NOMO-1 (cell line): ENCODE measurements around the gene NFAT5.

Source experiments
- DNase-seq, 2 experiments: peaks; one replicate each; lab custom pipeline; 2025; ENCODE audit not compliant: unreplicated experiment in 2 of 2; lab: John Stamatoyannopoulos, UW

The NFAT5 gene

DNA sequence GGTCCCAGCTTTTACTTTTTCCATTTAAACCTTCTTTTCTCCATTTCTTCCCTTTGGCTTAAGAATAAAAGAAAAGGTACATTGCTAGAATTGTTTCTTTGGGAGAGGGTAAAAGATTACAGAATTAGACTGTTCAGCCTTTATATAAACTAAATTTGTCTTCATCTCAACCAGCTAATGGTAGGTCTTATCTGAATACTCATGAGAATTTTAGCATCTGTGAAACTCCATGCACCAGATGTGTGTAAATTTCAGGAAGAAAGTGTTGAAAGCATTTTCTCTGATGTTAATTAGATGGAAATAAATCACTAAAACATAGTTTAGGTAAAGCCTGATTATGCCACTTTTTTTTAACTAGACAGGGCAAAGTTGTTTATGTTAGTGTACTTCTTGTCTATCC, 135.7 kb downstream of the NFAT5 start:
- no peak for DNase-seq

DNA sequence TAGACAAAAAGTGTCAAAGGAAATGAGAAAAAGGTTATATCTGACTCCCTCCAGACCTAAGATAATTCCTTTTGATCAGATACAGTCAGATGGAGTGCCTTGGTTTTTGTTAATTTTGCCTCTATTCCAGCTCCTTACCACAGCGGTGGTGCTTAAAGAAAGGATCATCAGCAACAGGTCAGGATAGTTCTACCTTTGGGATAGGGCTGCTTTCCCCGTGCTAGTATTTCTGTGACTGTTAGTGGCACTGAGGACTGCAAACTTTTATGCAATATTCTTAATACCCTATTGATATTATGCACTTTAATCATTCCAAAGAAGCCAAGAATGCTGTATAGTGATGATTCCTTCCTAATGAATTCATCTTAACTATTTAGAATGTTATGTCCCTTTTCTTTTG, 136.1 kb downstream of the NFAT5 start:
- no peak for DNase-seq

DNA sequence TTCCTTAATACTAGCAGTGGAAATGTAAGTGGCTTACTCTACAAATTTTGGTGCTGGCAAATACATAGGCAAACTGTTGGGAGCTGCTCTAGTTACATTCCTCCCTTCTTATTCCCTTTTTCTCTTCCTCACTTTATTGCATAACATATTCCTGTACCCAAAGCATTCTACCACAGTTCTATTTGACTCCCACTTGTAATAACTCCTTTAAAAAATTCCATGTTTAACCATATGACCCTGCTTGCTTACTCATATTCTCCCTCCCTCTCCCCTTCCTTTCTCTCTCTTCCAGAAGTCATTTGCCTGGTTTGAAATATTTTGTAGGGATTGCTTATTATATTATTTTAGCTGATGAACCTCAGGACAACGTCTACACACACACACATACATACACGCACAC, 137.9 kb downstream of the NFAT5 start:
- DNase-seq, result no peak

DNA sequence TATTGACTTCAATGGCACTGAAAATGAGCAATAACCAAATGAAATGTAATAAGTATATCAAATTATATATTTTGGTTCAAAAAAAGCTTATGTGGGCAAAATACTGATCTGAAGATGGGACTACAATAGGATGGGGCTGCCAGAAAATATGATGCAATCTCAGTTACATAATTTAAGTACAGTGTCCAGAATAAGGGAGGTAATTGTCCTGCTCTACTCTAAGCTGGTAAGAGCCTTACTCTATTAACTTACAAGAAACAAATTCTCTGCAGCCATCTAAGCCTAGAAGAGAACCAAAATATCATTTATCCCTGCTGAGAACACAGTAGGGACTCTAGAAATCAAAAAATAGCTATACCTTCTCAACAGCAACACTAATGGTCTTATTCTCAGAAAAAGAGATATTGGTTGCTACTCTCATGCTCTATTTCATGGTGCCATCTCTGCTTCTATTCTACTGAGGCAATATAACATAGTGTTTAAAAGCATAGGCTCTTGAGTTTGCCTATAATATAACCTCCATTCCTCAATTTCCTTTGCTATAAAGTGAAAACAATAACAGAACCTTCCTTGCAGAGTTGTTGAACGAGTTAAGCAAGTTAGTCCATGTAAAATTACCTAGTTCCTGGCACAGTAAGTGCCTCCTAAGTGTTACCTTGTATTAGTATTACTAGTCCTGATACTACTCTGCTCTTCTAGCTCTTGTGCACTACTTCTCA, 140.6 kb downstream of the NFAT5 start:
- peak in 1 of 2 experiments; percentile 14 for DNase-seq

DNA sequence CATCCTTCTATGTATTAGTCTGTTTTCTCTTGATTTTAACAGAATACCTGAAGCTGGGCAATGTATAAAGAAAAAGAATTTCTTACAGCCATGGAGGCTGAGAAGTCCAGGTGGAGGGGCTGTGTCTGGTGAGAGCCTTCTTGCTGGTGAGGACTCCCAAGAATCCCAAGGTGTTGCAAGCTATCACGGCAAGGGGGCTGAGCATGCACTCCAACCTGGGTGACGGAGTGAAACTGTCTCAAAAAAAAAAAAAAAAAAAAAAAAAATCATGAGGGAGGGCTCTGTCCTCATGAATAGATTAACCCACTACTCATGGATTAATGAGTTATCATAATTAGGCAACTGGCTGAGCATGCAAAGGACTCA, 141.2 kb downstream of the NFAT5 start:
- DNase-seq, result no peak

DNA sequence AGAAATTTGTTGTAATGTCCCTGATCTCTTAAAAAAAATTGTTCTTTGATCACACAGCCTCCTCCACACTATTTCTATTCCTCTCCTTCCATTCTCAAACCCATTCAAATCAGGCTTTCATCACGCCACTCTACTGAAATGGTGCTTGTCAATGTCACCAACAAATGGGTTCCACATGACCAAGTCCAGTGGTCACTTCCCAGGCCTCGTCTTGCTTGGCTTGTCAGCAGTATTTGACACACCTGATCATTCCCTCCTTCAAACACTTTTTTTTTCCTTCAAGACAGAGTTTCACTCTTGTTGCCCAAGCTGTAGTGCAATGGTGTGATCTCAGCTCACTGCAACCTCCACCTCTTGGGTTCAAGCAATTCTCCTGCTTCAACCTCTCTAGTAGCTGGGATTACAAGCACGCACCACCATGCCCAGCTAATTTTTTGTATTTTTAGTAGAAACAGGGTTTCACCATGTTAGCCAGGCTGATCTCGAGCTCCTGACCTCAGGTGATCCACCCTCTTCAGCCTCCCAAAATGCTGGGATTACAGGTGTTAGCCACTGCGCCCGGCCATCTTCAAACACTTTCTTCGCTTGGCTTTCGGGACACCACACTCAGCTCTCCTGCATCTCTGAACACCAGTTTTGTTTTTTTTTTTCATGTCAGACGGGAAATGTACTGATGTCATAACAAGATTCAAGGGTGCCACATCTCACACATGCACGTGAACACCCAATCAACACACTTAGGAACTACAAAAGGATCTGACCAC, 142.3 kb downstream of the NFAT5 start:
- no peak for DNase-seq

DNA sequence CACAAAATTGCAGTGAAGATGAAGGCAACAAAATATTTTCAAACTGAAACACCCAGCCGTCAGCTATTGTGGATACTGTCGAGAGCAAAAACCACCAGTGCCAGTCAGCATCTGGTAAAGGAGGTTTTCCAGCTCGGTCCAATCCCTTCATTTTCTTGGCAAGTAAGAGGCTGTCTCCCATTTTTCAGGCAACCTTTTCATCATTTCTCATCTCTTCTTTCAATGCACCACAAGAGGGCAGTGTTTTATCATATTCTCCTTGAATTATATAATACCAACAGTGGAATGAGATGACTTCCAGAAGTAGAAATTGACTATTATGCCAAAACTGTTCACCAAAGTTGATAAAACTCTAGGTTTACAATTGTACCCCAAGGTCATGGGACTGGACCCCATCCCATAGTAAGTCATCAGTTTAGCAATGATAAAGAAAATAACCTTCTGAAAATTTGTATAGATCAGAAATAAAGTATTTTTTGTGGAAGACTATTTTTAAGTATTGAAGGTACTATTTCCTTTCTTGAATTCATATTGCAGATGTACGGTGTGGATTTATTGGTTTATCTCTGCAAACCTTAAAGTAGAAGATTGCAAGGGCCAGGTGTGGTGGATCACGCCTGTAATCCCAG, 143.8 kb downstream of the NFAT5 start:
- peak in 1 of 2 experiments; percentile 73 for DNase-seq

DNA sequence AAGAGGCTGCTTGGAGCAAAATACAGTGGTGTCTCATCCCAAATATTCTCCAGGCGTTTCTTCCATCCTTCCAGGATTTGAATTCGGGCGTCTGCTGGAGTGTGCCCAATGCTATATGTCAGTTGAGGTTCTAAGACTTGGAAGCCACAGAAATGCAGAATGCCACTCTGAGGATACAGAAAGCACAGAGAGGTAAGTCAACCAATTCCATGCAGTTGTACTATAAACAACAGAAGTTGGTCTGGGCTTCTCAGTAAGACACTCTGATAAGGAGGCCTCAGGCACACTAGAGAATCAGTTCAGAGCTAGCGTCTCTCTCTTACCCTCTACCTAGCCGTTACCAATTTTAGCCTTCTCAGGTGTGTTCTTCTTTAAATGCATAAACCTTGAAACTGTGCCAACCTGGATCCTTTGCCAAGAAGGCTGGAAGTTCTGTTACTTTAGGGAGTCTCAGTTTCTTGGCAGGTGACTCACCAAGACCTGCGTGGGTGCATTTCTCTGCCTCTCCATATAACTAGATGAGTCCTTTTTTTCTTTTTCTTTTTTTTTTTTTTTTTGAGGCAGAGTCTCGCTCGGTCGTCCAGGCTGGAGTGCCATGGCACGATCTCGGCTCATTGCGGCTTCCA, 145.5 kb downstream of the NFAT5 start:
- no peak for DNase-seq

DNA sequence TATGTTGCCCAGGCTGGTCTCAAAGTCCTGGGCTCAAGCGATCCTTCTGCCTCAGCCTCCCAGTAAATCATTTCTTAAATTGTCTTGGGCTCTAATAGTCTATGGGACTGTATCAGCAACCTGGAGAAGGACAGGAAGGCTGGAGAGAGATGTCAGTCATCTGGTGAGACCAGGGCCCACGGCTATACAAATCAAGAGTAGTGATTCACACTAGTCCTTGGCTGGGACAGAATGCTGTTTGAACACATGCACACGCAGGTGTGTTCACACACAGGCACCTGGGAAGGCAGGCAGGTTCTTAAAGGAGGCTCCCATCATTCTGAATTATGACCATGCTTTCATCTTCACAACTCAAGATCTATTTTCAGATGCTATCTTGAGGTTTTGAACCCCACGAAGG, 146.5 kb downstream of the NFAT5 start:
- no peak for DNase-seq

DNA sequence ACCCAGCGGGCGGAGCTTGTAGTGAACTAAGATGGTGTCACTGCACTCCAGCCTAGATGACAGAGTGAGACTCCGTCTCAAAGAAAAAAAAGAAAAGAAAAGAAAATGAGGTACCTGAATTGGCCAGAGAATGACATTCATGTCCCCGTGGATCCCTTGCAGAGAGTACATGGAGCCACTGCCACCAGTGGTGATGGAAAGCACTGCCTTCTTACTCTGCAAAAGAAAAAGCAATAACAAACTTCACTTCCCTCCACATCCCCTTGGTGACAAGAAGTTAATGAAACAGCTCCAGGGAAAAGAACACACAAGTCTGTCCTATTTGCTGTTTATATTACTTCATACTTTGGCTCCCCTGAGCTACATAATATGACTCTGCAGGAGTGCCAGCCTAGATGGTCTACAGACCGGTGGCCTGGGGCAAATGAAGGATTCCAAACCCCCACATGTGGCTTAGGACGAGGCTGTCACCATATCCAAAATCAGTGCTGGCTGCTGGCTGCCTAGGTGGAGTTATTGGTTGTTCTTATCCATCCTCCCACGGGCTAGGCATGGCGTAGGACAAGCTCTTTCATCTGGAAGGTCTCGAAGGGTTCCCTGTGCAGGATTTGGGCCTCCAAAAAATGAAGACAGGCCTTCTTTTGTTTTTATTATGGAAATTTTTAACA, 147.3 kb downstream of the NFAT5 start:
- DNase-seq, result no peak

DNA sequence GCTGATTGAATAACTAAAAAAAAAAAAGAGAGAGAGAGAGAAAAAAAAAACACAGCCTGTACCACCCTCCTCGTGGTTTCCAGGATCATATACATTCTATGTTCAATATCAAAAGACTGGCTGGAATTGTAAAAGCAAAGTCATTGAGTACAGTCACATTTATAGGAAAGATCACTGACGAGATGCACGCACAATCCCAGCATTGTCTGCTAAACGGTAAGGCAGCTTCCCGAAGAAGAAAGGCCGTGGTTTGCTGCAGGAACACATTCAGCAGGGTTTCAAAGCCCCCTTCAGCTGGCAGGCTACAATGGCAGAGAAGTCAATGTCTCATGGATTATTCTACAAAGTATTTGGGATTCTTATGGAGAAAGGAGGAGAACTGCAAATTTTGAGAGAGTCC, 151.3 kb downstream of the NFAT5 start:
- DNase-seq, result no peak

DNA sequence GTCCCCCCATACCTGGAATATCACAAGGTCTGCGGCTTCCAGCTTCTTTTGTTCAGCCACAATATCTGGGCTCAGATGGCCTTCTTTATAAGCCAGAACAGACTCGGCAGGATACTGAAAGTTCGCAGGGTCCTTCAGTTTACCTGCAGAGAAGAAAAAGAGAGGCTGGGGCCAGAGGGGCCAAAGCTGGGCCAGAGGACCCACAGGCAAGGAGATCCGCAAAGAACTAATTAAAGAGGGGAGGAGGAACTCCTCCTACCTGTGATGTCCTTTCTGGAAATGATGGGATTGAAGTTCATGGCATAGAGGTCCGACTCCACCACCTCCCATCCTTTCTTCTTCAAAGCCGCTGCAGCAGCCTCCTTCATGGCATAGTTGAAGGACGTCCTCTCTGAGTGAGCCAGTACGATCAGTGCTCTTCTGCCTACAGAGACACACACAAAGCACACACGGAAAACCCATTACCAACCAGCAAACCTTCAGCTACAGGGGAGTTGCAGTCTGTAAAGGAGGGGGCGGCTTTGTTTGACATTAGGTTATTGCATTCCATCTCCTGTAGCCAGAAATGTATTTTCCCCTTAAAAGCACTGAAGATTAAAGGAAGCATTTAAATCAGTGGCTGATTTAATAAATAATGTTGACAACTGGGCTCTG, 152.5 kb downstream of the NFAT5 start:
- no peak for DNase-seq

DNA sequence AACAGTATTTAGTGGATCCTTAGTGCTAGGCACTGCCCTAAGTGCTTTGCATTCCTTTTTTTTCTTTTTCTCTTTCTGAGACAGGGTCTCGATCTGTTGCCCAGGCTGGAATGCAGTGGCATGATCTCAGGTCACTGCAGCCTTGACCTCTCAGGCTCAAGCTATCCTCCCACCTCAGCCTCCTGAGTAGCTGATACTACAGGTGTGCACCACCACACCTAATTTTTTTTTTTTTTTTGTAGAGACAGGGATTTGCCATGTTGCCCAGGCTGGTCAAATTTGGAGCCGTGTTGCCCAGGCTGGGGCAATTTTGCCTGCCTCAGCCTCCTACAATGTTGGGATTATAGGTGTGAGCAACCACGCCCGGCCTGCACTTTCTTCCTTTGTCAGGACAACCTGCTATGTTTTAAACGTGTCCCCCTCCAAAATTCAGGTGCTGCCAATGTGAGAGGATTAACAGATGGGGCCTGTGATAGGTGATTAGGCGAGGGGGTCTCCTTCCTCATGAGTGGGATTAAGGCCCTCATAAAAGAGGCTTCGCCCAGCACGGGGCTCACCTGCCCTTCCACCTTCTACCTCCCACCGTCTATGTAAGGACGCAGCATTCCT, 155.2 kb downstream of the NFAT5 start:
- no peak for DNase-seq

DNA sequence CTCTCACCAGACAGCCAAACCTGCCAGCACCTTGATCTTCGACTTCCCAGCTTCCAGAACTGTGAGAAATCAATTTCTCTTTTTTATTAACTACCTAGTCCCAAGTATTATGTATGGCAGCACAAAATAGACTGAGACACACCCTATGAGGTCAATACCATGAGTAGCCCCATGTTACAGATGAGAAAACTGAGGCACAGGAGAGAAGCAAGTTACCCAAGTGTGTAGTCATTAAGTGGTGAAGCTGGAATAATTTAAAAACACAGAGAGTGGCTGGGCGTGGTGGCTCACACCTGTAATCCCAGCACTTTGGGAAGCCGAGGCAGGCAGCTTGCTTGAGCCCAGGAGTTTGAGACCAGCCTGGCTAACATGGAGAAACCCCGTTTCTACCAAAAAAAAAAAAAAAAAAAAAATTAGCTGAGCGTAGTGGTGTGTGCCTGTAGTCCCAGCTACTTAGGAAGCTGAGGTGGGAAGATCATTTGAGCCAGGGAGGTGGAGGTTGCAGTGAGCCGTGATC, 155.7 kb downstream of the NFAT5 start:
- no peak for DNase-seq

DNA sequence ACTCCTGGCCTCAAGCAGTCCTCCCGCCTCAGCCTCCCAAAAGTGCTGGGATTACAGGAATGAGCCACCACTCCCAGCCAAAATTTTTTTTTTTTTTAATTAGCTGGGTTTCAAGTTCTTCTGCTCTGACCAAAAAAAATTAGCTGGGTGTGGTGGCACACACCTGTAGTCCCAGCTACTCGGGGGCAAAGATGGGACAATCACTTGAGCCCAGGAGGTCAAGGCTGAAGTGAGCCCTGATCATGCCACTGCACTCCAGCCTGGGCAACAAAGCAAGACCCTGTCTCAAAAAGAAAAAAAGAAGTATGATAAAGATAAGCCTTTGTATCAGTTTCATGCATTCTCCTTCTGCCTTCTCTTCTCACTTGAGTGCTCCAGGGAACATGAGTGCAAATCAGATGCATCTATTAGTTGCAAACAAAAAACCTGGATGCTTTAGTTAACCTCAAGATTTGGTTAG, 158.7 kb downstream of the NFAT5 start:
- DNase-seq, result no peak

DNA sequence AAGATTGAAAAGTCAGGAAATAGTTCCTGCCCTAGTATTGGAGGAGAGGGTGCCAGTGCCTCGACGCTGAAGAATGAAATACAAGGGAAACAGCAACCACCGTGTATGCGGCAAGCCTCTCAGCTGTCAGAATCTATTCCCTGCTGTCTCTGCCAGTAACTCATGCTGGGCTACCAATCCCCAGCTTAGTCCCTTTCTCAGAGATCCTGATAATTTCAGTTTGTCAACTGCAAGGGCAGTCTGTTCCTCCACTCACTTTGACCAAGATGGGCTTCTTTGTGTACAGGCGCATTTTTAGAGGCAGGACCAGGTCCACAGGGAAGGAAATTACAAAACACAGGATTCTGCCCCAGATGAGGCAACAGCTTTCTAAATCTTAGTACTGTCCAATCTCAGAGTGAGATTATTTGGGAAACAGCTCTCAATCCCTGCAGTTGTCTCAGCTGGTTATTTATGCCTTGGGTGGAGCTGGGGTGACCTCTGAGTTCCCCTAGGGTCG, 159.3 kb downstream of the NFAT5 start:
- DNase-seq, result peak; percentile 2 to 13

DNA sequence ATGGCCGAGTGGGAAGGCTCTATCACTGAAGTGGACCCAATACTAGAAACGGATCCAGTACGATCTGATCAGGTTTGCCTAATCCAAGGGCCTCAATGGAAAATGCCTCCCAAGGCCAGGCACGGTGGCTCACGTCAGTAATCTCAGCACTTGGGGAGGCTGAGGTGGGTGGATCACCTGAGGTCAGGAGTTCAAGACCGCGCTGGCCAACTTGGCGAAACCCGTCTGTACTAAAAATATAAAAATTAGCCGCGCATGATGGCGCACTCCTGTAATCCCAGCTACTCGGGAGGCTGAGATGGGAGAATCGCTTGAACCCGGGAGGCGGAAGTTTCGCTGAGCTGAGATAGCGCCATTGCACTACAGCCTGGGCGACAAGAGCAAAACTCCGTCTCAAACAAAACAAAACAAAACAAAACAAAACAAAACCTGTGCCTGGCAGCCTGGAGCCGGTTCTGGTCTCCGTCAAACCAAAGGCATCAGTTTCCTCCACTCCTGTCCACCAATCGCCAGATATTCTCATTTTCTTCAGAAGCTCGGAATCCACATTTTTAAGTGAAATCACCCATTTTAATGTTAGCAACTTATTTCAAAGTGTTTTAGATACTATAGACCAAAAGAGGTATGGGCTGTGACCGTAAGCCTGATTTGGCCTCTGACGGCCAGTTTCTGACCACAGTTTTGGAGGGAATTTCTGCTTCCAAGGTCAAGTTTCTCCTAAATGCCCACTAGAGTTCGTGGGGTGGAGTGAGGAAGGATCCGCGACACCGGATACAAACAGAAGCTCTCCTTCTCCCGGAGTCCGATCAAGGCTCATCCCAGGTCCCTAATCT, 159.9 kb downstream of the NFAT5 start:
- DNase-seq, result no peak

DNA sequence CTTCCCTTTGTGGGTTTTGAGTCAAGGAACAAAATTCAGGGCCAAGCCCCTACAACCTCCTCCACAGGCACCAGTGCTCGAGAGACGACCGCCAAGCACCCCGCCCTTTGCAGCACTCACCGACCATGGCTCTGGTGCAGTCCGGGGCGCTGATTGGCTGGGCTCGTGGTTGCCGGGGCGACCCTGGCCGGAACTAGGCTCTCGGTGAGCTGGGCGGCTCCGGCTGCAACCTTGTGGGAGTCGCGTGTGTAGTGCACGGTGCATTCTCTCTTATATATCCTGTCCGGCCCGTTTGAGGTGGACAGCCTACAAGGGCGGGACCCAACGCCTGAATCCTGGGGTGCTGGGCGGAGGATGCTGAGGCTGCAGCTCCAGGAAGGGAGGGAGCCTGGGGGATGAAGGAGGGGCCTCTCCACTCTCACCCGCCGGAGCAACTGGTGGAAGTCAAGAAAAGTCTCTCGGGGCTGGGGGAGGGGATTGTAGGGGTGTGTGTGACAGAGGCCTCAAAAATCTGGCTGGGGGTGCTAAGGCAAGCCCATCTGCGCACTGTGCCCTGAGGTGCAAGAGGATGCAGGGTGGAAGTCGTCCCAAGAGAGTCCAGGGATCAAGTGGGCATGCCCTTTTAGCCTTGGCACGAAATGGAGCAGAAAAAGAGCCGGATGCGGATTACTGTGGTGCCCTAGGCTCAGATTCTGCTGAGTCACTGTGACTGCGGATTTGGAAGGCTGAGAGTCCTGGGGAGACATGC, 160.7 kb downstream of the NFAT5 start, which contains the start of gene NQO1:
TSS of gene NQO1 (minus strand) at position 248 of the 748 bp plus-strand sequence. CDS start at position 127, 121 bp downstream.
- peak; percentile 93 to 94 for DNase-seq
